HG03135 (cell line): Measurements from ENCODE around the gene PKP4.
A peak's percentile ranks its signal among the peaks of the same experiment; 100 is the strongest.

ENCODE experiments used
- ATAC-seq: cut with Tn5 transposase; IDR thresholded peaks from one replicate; pipeline ENCODE4 v1.9.1; 2021; ENCODE audit warnings: mild to moderate bottlenecking, moderate library complexity; ENCODE audit not compliant: unreplicated experiment

The PKP4 gene

GRCh38 chr2:158539176-158540005 lies 82.6 kb downstream of the PKP4 start:
- no peak for ATAC-seq

GRCh38 chr2:158542577-158542976 lies 85.8 kb downstream of the PKP4 start:
- ATAC-seq: no peak

GRCh38 chr2:158543957-158544356 lies 87.2 kb downstream of the PKP4 start:
- ATAC-seq: no peak

- ATAC-seq: no peak
These were observed 88.2 kb downstream of the PKP4 start for GRCh38 chr2:158544998-158545397.

- no peak for ATAC-seq
These were observed 89.8 kb downstream of the PKP4 start for GRCh38 chr2:158546412-158547144.

- ATAC-seq: no peak
These were observed 96.5 kb downstream of the PKP4 start for GRCh38 chr2:158553257-158553656.

- ATAC-seq: no peak
These were observed 98.2 kb downstream of the PKP4 start for GRCh38 chr2:158554996-158555395.

GRCh38 chr2:158556124-158556523 lies 99.4 kb downstream of the PKP4 start:
- no peak for ATAC-seq

- ATAC-seq: no peak
These were observed 101.0 kb downstream of the PKP4 start for GRCh38 chr2:158557752-158558151.

GRCh38 chr2:158559252-158559651 lies 102.5 kb downstream of the PKP4 start:
- no peak for ATAC-seq

- ATAC-seq: no peak
These were observed 103.5 kb downstream of the PKP4 start for GRCh38 chr2:158560259-158560658.

- ATAC-seq: no peak
These were observed 104.3 kb downstream of the PKP4 start for GRCh38 chr2:158561054-158561453.

- no peak for ATAC-seq
These were observed 110.5 kb downstream of the PKP4 start for GRCh38 chr2:158567208-158567607.

- no peak for ATAC-seq
These were observed 112.5 kb downstream of the PKP4 start for GRCh38 chr2:158569284-158569683.

- no peak for ATAC-seq
These were observed 114.1 kb downstream of the PKP4 start for GRCh38 chr2:158570869-158571268.

GRCh38 chr2:158573739-158574138 lies 117.0 kb downstream of the PKP4 start:
- no peak for ATAC-seq

GRCh38 chr2:158575051-158575635 lies 118.4 kb downstream of the PKP4 start:
- no peak for ATAC-seq

- no peak for ATAC-seq
These were observed 120.4 kb downstream of the PKP4 start for GRCh38 chr2:158577141-158577540.

GRCh38 chr2:158578703-158579330 lies 122.1 kb downstream of the PKP4 start:
- ATAC-seq: peak; percentile 63

- no peak for ATAC-seq
These were observed 123.2 kb downstream of the PKP4 start for GRCh38 chr2:158579928-158580327.

- ATAC-seq: no peak
These were observed 124.0 kb downstream of the PKP4 start for GRCh38 chr2:158580760-158581159.
